SHP77 treated with DMSO at 0.1 percent for 48 hours (cell line): ENCODE data around the gene GTF2F1.
"Not testable (repeated sequence)": the region's sequence is repeated elsewhere in the genome, so short reads cannot be mapped to it uniquely, and the experiment has no call there.

Experiments used
- DNase-seq: peaks from one replicate; lab custom pipeline; 2025; lab: John Stamatoyannopoulos, UW

The GTF2F1 gene

GRCh38 chr19:6355321-6356040 is 37.5 kb downstream of the GTF2F1 start:
- not testable (repeated sequence) for DNase-seq

- no peak for DNase-seq
Observed at GRCh38 chr19:6354098-6354674, 38.8 kb downstream of the GTF2F1 start.

- DNase-seq = no peak
Observed at GRCh38 chr19:6352381-6353165, 40.4 kb downstream of the GTF2F1 start.

- no peak for DNase-seq
Observed at GRCh38 chr19:6350688-6351087, 42.3 kb downstream of the GTF2F1 start.

- DNase-seq = not testable (repeated sequence)
Observed at GRCh38 chr19:6349271-6349670, 43.7 kb downstream of the GTF2F1 start.

- DNase-seq = no peak
Observed at GRCh38 chr19:6343462-6343861, 49.5 kb downstream of the GTF2F1 start.

GRCh38 chr19:6340493-6341201 is 52.3 kb downstream of the GTF2F1 start:
- no peak for DNase-seq

GRCh38 chr19:6334490-6335285 is 58.3 kb downstream of the GTF2F1 start:
- no peak for DNase-seq

- DNase-seq = no peak
Observed at GRCh38 chr19:6333439-6333838, 59.5 kb downstream of the GTF2F1 start, which contains the start of gene ACER1. TSS of gene ACER1 (minus strand) at chr19:6333612. CDS start at chr19:6333551, 61 bp downstream.
